Globus pallidus (tissue), 1 donor: Measurements from ENCODE around the gene TAPBP.
"Not testable (repeated sequence)": the region's sequence is repeated elsewhere in the genome, so short reads cannot be mapped to it uniquely, and the experiment has no call there.

ENCODE experiments used
- DNase-seq: peaks from one replicate; pipeline ENCODE4 v3.0.0-alpha.2; 2015; ENCODE audit warnings: low spot score

The TAPBP gene

DNA sequence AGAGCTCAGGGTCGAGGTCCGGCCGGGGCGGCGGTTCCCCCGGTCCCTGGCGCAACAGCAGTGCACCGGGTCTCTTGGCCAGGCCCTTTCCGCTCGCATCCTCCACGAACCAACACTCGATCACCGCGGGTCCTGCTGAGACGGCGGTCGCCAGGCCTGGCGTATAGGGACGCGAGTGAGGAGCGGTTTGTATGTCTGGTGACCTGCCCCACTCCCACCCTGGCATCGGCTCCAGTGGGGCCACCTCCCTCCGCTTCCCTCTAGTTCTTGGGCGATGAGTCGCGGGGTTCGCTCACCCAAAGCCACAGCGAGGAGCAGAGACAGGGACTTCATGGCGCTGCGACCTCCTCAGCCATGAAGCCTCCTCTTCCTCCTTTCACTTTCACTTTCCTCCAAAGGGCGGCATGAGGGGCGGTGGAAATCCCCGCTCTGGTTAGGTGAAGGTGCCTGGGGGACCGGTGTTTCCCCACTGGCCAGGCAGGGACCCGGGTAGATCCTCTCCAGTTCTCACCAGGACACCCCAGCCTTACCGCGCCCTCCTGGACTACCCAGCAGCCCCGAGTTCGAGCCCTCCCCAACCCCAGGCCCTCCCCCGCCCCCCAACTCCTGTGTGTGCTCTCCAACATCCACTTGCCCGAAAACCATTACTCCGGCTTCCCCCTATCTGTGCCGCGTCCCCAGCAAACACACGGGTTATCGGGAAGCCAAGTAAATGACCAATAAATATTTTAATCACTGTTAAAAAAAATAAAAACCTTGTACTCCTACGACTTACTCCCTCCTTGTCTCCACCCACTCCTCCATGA is at the start of gene TAPBP:
Gene TAPBP (minus strand): TSS at position 370 of the 806 bp plus-strand sequence. CDS start 37 bp downstream, at position 333.
- DNase-seq: peak; percentile 61

DNA sequence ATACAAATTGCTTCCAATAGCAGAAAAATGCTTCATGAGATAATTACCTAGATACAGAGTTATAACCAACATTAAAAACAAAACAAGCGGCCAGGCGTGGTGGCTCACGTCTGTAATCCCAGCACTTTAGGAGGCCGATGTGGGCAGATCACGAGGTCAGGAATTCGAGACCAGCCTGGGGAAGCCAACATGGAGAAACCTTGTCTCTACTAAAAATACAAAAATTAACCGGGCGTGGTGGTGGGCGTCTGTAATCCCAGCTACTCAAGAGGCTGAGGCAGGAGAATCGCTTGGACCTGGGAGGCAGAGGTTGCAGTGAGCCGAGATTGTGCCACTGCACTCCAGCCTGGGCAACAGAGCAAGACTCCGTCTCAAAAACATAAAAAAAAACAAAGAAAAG is 49.6 kb upstream of the TAPBP start:
- DNase-seq: not testable (repeated sequence)

DNA sequence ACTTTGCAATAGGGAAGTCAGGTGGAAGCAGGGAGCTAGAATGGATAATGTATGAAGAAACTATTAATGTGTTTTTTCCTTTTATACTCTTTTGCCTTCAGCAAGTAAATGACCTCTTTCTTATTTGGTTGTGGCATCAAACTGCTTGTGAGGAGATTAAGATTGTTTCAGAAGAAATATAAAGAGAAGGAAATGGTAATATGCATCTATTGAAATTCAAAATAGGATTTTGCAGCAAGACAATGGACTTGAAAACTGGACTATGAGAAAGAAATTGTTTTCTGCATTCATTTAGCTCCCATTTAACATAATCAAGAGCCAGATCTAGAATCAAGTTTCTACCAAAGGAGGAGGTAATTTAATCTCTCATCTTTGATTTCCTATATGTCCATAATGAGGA is 45.5 kb upstream of the TAPBP start:
- DNase-seq: no peak

DNA sequence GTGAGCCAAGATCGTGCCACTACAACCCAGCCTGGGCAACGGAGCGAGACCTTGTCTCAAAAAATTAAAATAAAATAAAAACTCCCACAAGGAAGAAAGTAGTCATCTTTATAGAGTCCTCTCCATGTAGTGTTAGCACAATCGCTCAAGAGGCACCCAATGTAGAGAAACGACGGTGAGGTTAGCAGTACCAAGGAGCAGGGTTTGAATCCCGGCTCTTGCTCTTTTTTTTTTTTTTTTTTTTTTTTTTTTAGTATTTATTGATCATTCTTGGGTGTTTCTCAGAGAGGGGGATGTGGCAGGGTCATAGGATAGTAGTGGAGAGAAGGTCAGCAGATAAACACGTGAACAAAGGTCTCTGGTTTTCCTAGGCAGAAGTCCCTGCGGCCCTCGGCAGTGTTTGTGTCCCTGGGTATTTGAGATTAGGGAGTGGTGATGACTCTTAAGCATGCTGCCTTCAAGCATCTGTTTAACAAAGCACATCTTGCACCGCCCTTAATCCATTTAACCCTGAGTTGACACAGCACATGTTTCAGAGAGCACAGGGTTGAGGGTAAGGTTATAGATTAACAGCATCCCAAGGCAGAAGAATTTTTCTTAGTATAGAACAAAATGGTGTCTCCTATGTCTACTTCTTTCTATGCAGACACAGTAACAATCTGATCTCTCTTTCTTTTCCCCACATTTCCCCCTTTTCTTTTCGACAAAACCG is 43.4 kb upstream of the TAPBP start:
- DNase-seq: not testable (repeated sequence)

DNA sequence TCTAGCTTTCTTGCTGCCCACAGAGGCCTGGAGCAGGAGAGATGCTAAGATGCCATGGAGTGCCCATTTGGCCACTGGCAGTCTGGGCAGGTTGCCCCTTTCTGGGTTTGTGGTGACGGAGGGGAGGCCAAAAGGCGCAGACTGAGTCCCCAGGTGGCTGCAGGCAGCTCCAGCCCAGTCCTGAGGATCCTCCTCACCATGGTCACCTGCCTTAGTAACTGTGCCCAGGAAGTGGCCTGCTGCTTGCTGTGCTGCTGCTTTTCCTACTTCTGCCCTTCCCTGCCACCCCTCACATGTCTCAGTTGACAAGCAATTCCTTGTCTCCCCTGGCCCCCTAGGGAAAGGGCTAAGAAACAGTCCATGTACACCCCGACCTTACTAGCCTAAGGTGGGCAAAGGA is 42.4 kb upstream of the TAPBP start:
- DNase-seq: no peak

DNA sequence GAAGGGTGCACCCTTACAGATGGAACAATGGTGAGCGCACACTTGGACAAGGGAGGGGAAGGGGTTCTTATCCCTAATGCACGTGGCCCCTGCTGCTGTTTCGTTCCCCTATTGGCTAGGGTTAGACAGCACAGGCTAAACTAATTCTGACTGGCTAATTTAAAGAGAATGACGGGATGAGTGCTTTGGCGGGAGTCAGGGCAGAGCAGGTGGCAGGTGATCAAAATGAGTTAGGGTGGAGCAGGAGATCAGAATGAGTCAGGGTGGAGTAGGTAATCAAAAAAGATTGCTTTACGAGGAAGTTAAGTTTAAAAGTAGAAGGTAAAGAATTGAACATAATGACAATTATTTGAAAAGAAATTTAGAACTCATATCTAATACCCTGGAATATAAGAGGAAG is 42.0 kb upstream of the TAPBP start:
- DNase-seq: not testable (repeated sequence)

DNA sequence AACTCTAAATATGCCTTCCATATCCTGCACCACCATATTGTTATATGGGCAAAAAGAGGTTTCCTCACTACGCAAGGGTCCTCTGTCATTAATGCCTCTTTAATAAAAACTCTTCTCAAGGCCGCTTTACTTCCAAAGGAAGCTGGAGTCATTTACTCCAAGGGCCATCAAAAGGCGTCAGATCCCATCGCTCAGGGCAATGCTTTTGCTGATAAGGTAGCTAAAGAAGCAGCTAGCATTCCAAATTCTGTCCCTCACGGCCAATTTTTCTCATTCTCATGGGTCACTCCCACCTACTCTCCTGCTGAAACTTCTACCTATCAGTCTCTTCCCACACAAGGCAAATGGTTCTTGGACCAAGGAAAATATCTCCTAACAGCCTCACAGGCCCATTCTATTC is 33.9 kb upstream of the TAPBP start:
- DNase-seq: no peak

DNA sequence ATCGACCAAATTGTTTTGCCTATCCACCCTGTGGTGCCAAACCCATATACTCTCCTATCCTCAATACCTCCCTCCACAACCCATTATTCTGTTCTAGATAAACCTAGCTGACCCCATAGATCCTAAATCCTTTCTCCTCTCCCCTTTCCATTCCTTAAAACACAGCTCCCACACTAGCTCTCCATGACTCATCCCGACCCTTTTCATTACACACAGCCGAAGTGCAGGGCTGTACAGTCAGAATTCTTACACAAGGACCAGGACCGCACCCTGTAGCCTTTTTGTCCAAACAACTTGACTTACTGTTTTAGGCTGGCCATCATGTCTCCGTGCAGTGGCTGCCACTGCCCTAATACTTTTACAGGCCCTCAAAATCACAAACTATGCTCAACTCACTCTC is 33.1 kb upstream of the TAPBP start:
- DNase-seq: not testable (repeated sequence)

DNA sequence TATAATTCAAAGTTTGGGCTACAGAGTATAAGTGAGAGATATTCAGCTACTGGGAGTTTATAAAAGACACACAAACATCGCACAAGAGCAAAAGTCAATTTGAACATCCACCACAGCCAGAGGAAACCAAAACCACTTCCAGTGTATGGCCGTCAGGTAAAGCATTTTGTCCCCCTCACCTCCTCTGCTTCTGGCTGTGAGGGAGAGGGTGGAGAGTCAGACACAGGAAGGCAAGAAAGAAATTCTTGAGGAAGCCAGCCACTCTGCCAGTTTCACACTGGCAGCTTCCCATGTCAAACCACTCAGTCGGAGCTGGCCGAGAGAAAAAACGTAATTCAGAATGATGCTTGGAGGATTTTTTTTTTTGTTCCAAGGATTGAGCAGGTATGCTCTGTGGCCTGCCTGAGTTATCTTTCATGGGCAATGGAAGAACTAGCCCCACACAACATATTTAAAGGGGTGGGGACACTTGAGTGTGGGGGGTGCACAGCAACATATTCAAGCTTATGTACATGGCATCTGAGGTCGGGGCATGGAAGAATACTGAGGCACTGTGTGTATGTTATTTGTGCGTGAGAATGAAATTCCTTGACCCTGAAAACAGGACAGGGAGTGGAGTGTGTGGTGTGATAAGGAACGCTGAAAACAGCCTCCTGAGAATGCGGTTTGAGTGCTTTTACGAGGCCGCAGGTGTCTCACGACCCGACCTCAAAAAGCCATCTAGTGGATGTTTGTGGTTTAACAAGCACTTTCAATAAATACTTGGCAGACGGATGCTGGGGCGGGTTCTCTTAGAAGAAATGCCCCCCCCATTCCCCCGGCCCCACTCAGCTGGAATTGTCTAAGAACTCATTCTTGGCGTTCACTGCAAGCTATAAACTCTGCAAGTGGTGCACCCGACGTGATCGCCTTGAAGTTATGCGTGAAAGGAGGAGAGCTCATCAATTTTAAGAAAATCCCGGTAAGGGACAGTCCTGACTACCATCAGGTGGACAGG is 31.1 kb upstream of the TAPBP start:
- DNase-seq: peak; percentile 47

DNA sequence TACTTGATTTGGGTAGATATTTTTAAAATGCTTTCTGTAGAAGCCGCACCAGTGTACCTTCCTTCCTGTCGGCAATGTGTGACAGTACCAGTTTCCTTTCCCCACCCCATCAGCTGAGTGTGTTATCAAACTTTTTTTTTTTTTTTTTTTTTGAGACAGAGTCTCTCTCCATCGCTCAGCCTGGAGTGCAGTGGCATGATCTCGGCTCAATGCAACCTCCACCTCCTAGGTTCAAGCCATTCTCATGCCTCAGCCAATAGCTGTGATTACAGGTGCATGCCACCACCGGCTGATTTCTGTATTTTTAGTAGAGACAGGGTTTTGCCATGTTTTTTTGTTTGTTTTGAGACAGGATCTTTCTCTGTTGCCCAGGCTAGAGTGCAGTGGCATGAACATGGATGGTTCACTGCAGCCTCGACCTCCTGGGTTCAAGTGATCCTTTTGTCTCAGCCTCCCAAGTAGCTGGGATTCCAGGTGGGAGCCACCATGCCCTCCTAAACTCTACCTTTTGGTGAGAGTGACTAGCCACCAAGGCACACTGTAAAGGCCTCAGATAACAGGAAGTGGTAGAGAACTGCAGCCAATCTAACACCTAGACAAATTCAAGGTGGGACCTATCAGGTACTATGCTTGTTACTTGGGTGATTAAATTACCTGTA is 30.2 kb upstream of the TAPBP start:
- DNase-seq: no peak

DNA sequence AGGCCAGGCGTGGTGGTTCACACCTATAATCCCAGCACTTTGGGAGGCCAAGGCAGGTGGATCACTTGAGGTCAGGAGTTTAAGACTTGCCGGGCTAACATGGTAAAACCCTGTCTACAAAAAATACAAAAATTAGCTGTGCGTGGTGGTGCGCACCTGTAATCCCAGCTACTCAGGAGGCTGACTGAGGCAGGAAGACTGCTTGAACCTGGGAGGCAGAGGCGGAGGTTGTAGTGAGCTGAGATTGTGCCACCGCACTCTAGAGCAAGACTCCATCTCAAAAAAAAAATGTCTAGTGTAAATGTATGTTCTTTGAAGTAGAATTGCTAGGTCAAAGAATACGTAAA is 29.7 kb upstream of the TAPBP start:
- not testable (repeated sequence) for DNase-seq

DNA sequence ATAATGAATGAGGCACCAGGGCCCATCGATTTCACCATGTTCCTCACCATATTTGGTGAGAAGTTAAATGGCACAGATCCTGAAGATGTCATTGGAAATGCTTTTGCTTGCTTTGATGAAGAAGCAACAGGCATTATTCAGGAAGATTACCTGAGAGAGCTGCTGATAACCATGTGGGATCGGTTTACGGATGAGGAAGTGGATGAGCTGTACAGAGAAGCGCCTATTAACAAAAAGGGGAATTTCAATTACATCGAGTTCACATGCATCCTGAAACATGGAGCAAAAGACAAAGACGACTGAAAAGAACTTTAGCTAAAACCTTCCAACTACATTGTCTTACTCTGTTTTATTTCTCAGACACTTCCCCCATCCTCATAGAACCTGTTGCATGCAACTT is 25.3 kb upstream of the TAPBP start:
- no peak for DNase-seq

DNA sequence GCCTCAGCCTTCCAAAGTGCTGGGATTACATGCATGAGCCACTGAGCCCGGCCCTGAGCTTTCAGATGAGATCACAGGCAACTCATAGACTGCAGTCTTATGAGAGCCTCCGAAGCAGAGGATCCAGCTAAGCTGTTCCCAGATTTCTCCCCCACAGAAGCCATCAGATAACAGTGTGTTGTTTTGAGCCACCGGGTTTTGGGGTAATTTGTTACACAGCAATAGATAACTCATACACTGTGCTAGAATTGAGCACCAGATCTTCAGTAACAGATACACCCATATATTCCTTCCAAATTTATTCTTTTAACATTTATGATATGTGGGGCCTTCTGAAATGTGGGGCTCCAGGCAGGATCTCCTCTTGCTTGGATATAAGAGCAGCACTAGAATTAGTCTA is 22.6 kb upstream of the TAPBP start:
- DNase-seq: no peak

DNA sequence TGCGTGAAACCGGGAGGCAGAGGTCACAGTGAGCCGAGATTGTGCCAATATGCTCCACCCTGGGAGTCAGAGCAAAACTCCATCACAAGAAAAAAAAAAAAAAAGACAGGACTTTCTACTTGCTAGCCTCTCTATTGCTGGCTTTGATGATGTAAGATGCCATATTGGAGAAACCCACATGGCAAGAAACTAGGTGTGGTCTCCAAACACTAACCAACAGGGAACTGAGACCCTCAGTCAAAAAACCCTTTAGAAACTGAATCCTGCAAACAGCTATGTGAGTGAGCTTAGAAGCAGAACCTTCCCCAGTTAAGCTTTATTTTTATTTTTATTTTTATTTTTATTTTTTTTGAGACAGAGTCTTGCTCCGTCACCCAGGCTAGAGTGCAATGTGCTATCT is 22.0 kb upstream of the TAPBP start:
- DNase-seq: no peak

DNA sequence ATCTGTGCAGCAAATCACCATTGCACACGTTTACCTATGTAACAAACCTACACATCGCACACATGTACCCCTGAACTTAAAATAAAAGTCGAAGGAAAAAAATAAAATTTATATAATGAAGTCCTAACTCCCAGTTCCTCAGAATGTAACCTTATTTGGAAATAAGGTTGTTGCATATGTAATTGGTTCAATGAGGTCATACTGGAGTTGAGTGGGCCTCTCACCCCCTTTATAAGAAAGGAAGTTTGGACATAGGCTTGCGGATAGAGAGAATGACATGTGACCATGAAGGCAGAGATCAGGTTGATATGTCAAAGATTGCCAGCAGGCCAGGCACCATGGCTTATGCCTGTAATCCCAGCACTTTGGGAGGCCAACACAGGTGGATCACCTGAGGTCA is 19.8 kb upstream of the TAPBP start:
- DNase-seq: no peak

DNA sequence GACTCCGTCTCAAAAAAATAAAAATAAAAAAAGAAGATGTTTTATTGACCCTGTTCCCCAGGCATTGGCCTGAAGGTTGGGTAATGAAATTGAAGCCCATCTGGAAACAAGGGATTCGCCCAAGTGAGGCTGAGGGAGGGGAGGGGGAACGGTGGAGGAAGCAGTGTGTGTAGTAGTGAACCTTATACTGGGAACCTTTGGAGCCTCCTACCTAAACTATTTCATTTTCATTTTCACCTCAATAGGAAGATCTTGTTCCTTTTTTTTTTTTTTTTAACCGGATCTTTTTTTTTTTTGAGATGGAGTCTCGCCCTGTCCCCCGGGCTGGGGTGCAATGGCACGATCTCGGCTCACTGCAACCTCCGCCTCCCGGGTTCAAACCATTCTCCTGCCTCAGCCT is 16.9 kb upstream of the TAPBP start:
- no peak for DNase-seq

DNA sequence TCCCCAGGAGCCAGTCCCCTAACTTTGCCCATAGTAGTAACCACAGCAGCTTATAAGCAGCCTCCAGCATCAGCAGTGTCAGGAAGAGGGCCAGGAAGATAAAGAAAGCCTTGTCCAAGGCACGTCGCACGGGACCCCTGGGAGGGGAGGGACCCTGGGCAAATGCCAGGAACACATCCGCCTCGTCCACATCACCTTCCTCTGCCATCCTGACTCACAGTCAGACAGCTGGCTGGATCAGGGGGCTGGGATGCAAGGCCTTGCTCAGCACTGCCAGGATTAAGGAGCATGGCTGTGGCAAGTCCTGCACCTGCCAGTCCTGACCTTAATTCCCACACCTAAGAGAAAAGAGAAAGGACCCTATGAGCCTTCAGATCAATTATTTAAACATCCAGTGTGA is 15.2 kb upstream of the TAPBP start:
- DNase-seq: no peak

DNA sequence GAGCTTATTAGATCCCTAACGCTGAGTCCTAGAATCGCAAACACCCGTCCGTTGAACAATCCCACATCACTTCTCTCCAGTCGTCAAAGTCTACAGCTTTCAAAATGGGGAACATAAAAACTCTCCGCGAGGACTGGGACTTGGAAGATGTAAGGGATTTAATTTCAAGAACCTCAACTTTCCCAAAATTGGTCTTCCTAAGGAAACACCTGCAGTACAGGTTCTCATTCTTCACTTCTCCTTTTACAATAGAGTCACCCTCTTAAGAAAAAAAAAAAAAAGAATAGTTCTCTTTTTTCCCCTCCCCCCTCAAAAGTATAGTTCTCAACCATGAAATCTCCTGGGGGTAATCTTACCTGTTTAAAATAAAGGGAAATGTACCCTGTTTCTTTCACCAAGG is 10.2 kb upstream of the TAPBP start:
- DNase-seq: no peak

DNA sequence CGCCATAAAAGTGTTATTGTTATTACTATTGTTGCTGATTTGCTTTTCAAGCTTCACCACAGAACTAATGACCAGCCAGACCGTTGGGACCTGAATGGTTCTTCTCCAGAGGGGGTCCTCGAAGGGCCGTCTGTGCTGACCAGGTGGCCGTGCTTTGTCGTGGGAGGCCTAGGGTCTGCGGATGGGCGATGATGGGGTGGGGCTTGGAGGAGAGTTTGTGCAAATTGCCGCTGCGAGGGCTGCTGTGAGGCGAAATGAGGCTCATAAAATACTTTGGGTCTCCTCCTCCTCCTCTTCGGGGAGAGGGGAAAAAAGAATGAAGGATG is 9.7 kb upstream of the TAPBP start:
- DNase-seq: no peak

DNA sequence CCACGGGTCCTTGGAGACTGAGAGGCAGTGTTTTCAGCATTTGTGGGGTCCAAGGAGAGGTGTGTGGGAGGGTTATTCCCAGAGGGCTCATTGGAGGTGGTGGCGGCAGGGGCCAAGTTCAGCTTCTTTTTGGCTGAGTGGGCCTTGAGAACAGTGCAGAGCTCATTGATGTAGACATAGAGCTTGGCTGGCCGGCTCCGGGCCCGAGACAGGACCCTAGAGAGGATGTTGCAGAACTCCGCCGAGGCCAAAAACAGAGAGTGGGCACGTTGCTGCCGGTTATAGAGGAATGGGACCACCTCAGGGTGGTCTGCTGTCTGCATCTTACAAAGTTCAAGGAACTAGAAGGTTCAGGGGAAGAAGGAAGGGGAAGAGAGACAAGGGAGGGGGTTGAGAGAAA is 7.3 kb upstream of the TAPBP start:
- DNase-seq: no peak

DNA sequence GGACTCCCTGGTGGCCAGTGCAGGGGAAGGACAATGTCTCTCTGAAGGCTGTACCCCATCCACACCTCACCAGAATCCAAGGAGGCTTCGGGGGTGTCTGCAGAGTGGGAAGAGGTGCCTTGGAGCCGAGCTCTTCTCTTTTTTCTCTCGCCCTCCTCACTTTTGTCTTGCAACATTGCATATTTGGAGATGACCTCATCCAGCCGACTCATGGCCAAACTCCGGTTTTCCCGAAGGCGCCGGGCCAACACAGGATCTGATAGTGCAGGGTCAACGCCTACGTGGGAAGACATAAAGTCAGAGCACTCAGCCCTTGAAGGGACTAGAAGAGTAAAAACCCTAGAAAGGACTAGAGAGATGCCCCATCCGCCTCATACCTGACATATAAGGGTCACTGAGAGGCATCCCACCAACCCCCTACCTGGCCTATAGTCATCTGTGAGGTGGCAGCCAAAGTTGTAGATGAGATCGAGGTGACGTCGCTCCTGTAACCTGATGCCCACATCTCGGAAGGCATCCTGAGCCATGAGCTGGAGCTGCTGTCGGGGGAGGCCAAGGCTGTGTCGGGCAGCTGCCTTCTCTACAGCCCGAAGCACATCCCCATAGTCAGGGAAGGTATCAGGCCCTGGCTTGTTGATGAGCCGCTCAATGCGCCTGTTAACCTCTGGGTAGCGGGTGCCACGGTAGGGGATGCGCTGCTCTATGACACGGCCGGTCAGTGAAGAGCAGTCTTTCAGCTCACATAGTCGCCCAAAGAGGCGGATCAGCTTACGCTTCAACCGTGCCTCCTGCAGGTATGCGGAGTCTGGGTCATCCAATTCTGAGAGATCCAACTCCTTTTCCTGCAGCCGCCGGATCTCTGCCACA is 6.7 kb upstream of the TAPBP start:
- DNase-seq: no peak
